A549 (cell line): ENCODE results near the gene LAMC3. TPM values are rescaled to one million over a fixed set of nuclear protein-coding genes. Genes with fewer than 3 reads are reported as not detected.

Experiments used
- ATAC-seq, 2 experiments: fragments of 200-7000 bp in 1 of 2; fragments of >200 bp in 1 of 2; cut with Nextera tagmentation in 1 of 2; cut with Tn5 transposase in 1 of 2; 3 replicates each; pipeline versions ENCODE4 v1.8.0 to v1.9.1; 2018 to 2020; ENCODE audit warnings: mild to moderate bottlenecking in 1 of 2, moderate library complexity in 1 of 2
- CTCF ChIA-PET: fragments of 300-600 bp; sonication (Branson Sonifier 250); formaldehyde crosslinking; extraction: SDS; loops from one replicate; lab custom pipeline; 2021; ENCODE audit warnings: antibody characterized with exemption, inconsistent platforms; lab: Yijun Ruan, JAX
- POLR2A ChIA-PET: fragments of 350-600 bp; formaldehyde crosslinking; extraction: SDS; loops from one replicate; lab custom pipeline; 2021; ENCODE audit warnings: antibody characterized with exemption, inconsistent platforms; lab: Yijun Ruan, JAX
- DNase-seq, 2 experiments: peaks; one replicate each; pipeline versions ENCODE4 v3.0.0 to v3.0.0-alpha.2; 2011 to 2016; ENCODE audit warnings: low read depth in 1 of 2, low spot score in 1 of 2
- FAIRE-seq: peaks from 2 replicates; lab custom pipeline; 2011; peaks lifted over from hg19 to GRCh38; lab: Jason Lieb, UNC
- H3K27ac ChIP-seq, 2 experiments: fragments of >200 bp; sonication (Bioruptor Twin); formaldehyde crosslinking; 3 replicates each; pipeline ENCODE4 v1.5.1; 2016 to 2017
- H3K4me1 ChIP-seq: fragments of >200 bp; sonication (Bioruptor Twin); formaldehyde crosslinking; 3 replicates; pipeline ENCODE4 v1.6.1; 2016
- H3K4me2 ChIP-seq: fragments of >200 bp; sonication (Bioruptor Twin); formaldehyde crosslinking; 3 replicates; pipeline ENCODE4 v1.6.1; 2016
- H3K4me3 ChIP-seq: fragments of >200 bp; sonication (Bioruptor Twin); formaldehyde crosslinking; 3 replicates; pipeline ENCODE4 v1.5.1; 2016
- H3K9me3 ChIP-seq: fragments of >200 bp; sonication (Bioruptor Twin); formaldehyde crosslinking; 3 replicates; pipeline ENCODE4 v1.6.1; 2016
- BHLHE40 ChIP-seq: IDR thresholded peaks from 2 replicates; pipeline ENCODE4 v1.6.1; 2012; ENCODE audit warnings: low read depth, low read length, inconsistent platforms
- CBX8 ChIP-seq: fragments of 200-600 bp; sonication (generic); IDR thresholded peaks from 2 replicates; pipeline ENCODE4 v1.6.1; 2016
- HOXA7 ChIP-seq: fragments of 250-450 bp; sonication (Bioruptor Pico); IDR thresholded peaks from 2 replicates; pipeline ENCODE4 v1.5.0; 2020; ENCODE audit warnings: mild to moderate bottlenecking, moderate library complexity
- JUN ChIP-seq, 2 experiments: fragments of >200 bp; sonication (Bioruptor Twin); formaldehyde crosslinking; IDR thresholded peaks; 2 replicates in 1 of 2; 3 replicates in 1 of 2; pipeline ENCODE4 v1.6.1; 2016 to 2017
- KDM5A ChIP-seq: fragments of 200-600 bp; sonication (generic); IDR thresholded peaks from 2 replicates; pipeline ENCODE4 v1.6.1; 2016; ENCODE audit warnings: antibody characterized with exemption, mild to moderate bottlenecking
- MAFK ChIP-seq: fragments of 450-650 bp; IDR thresholded peaks from 2 replicates; pipeline ENCODE4 v1.6.1; 2014; ENCODE audit not compliant: partially characterized antibody
- POLR2AphosphoS2 ChIP-seq: conservative IDR thresholded peaks from 2 replicates; pipeline ENCODE4 v1.6.1; 2012; ENCODE audit warnings: low read length, improper control_type of control experiment, inconsistent platforms
- RFX5 ChIP-seq: fragments of 450-650 bp; IDR thresholded peaks from 2 replicates; pipeline ENCODE4 v1.7.1; 2014; ENCODE audit warnings: antibody characterized with exemption, mild to moderate bottlenecking, moderate library complexity
- SMC3 ChIP-seq: fragments of >200 bp; sonication (Bioruptor Twin); formaldehyde crosslinking; IDR thresholded peaks from 3 replicates; pipeline ENCODE4 v1.6.1; 2018; ENCODE audit warnings: inconsistent platforms
- SREBF2 ChIP-seq: fragments of 450-650 bp; IDR thresholded peaks from 2 replicates; pipeline ENCODE4 v1.6.1; 2014; ENCODE audit warnings: mild to moderate bottlenecking, moderate library complexity
- TFCP2L1 ChIP-seq: fragments of 250-450 bp; sonication (Bioruptor Pico); IDR thresholded peaks from 2 replicates; pipeline ENCODE4 v1.5.0; 2021; ENCODE audit warnings: mild to moderate bottlenecking
- TP53 ChIP-seq: fragments of 250-450 bp; sonication (Bioruptor Pico); IDR thresholded peaks from 2 replicates; pipeline ENCODE4 v1.5.0; 2021; ENCODE audit warnings: mild to moderate bottlenecking, moderate library complexity
- ZNF302 ChIP-seq: fragments of 250-450 bp; sonication (Bioruptor Pico); IDR thresholded peaks from 2 replicates; pipeline ENCODE4 v1.9.0; 2021; ENCODE audit warnings: inconsistent platforms, mild to moderate bottlenecking, moderate library complexity
- WGBS: methylation state at CpG from one replicate; pipeline ENCODE4 v1.1.6; 2017; ENCODE audit errors: missing lambda C conversion rate; 5-methylcytosine and 5-hydroxymethylcytosine counted together
- polyA plus RNA-seq, 4 experiments: library from polyadenylated mRNA; depleted of rRNA in 3 of 4; stranded (reverse); fragments of >200 nt; fragmentation: RNase III in 1 of 4; extraction: RNeasy Plus Mini Kit Qiagen cat#74134 plus additional on column Dnase treatment in 1 of 4; gene quantifications; 2 replicates in 3 of 4; 3 replicates in 1 of 4; pipeline ENCODE4 v1.2.3, GENCODE V29; 2011 to 2017
- TF ChIP-seq, protein P1 (sequence below): fragments of 250-450 bp; sonication (Bioruptor Pico); IDR thresholded peaks from 2 replicates; pipeline ENCODE4 v1.5.0; 2020; ENCODE audit warnings: low read depth, mild to moderate bottlenecking, moderate library complexity
- TF ChIP-seq, protein P2 (sequence below): fragments of >200 bp; sonication (Bioruptor Twin); formaldehyde crosslinking; IDR thresholded peaks from 3 replicates; pipeline ENCODE4 v1.5.1; 2016
- TF ChIP-seq, protein P3 (sequence below): IDR thresholded peaks from 2 replicates; pipeline ENCODE4 v1.6.1; 2012
- TF ChIP-seq, protein P4 (sequence below): fragments of 200-600 bp; sonication (generic); IDR thresholded peaks from 2 replicates; pipeline ENCODE4 v1.6.1; 2016; ENCODE audit warnings: antibody characterized with exemption, mild to moderate bottlenecking, moderate library complexity

Gene LAMC3
- polyA plus RNA-seq, 2 of the 4 experiments (the other 2 are of a cell fraction) = 1.0 to 1.5 TPM

DNA sequence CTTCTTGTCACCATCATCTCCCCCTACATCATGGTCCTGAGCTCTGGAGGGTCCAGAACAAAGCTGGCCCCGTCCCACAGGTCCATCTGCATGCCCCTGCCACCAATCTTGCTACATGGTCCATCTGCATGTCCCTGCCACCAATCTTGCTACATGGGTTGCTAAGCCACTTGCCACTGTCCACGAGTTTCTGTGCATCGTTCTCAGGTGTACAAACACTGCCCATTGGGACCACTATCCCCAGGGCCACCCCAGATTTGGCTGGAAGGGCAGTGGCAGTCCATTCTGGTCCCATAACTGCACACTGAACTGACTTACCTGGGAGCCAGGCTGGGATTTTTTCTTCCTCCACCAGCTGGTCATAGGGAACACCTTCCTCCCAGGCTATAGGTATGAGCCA lies 8.0 kb upstream of the LAMC3 start:
- H3K4me1 ChIP-seq = peaks cover 8% of the 10 kb centered on the region; the same call in 2 of the 3 replicates
- no peak for DNase-seq
- FAIRE-seq = no peak
- no peak overlapping the region for H3K27ac ChIP-seq
- TF ChIP-seq TFCP2L1 (no peak), TP53 (CRISPR knock-in tag) (no peak), ZNF302 (CRISPR knock-in tag) (no peak), JUN (IDR thresholded peaks at IDR 0.05) (no peak), POLR2AphosphoS2 (no peak), BHLHE40 (no peak)
- TF ChIP-seq, protein P1, sequence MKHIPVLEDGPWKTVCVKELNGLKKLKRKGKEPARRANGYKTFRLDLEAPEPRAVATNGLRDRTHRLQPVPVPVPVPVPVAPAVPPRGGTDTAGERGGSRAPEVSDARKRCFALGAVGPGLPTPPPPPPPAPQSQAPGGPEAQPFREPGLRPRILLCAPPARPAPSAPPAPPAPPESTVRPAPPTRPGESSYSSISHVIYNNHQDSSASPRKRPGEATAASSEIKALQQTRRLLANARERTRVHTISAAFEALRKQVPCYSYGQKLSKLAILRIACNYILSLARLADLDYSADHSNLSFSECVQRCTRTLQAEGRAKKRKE (CRISPR knock-in tag) = no peak
- TF ChIP-seq, protein P2, sequence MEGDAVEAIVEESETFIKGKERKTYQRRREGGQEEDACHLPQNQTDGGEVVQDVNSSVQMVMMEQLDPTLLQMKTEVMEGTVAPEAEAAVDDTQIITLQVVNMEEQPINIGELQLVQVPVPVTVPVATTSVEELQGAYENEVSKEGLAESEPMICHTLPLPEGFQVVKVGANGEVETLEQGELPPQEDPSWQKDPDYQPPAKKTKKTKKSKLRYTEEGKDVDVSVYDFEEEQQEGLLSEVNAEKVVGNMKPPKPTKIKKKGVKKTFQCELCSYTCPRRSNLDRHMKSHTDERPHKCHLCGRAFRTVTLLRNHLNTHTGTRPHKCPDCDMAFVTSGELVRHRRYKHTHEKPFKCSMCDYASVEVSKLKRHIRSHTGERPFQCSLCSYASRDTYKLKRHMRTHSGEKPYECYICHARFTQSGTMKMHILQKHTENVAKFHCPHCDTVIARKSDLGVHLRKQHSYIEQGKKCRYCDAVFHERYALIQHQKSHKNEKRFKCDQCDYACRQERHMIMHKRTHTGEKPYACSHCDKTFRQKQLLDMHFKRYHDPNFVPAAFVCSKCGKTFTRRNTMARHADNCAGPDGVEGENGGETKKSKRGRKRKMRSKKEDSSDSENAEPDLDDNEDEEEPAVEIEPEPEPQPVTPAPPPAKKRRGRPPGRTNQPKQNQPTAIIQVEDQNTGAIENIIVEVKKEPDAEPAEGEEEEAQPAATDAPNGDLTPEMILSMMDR = no peak
- TF ChIP-seq, protein P3, sequence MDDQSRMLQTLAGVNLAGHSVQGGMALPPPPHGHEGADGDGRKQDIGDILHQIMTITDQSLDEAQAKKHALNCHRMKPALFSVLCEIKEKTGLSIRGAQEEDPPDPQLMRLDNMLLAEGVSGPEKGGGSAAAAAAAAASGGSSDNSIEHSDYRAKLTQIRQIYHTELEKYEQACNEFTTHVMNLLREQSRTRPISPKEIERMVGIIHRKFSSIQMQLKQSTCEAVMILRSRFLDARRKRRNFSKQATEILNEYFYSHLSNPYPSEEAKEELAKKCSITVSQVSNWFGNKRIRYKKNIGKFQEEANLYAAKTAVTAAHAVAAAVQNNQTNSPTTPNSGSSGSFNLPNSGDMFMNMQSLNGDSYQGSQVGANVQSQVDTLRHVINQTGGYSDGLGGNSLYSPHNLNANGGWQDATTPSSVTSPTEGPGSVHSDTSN = no peak
- TF ChIP-seq, all 56 proteins: peak for 0
- Histone ChIP-seq H3K9me3 (no peaks in the 10 kb centered on the region), H3K4me2 (no peak overlapping the region), H3K4me3 (no peak overlapping the region)
- ChIA-PET CTCF (interaction anchor here (0.6 to 19.3 kb wide), 10 partner anchors 15 to 300 kb away, joined by 3 to 286 read pairs (median 44); partner anchors contain the start of gene FIBCD1), POLR2A (no interaction called here)
- WGBS = 4% methylated on average over 2 of the region's 3 CpGs
- no peak for ATAC-seq

DNA sequence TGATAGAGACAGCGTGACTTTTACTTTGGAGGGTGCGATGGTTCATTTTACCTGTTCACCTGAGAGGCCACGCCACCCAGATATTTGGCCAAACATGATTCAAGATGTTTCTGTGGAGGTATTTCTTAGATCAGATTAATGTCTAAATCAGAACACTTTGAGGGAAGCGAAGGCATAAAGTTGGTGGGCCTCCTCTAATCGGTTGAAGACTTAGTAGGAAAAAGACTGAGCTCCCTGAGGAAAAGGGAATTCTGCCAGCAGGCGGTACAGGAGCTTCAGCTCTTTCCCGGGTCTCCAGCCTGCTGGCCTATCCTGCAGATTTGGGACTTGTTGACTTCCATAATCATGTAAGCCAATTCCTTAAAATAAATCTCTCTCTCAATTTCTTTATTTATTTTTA lies 7.0 kb upstream of the LAMC3 start:
- no peak for TF ChIP-seq MAFK
- TF ChIP-seq RFX5 = no peak
- TF ChIP-seq SREBF2 = no peak
- no peak for TF ChIP-seq KDM5A
- no peak for TF ChIP-seq SMC3
- TF ChIP-seq, protein P4, sequence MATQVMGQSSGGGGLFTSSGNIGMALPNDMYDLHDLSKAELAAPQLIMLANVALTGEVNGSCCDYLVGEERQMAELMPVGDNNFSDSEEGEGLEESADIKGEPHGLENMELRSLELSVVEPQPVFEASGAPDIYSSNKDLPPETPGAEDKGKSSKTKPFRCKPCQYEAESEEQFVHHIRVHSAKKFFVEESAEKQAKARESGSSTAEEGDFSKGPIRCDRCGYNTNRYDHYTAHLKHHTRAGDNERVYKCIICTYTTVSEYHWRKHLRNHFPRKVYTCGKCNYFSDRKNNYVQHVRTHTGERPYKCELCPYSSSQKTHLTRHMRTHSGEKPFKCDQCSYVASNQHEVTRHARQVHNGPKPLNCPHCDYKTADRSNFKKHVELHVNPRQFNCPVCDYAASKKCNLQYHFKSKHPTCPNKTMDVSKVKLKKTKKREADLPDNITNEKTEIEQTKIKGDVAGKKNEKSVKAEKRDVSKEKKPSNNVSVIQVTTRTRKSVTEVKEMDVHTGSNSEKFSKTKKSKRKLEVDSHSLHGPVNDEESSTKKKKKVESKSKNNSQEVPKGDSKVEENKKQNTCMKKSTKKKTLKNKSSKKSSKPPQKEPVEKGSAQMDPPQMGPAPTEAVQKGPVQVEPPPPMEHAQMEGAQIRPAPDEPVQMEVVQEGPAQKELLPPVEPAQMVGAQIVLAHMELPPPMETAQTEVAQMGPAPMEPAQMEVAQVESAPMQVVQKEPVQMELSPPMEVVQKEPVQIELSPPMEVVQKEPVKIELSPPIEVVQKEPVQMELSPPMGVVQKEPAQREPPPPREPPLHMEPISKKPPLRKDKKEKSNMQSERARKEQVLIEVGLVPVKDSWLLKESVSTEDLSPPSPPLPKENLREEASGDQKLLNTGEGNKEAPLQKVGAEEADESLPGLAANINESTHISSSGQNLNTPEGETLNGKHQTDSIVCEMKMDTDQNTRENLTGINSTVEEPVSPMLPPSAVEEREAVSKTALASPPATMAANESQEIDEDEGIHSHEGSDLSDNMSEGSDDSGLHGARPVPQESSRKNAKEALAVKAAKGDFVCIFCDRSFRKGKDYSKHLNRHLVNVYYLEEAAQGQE = no peak
- ChIA-PET CTCF (interaction anchor here (1.2 to 19.3 kb wide), 7 partner anchors 9 to 301 kb away, joined by 3 to 286 read pairs (median 39); partner anchors contain the start of gene FIBCD1), POLR2A (no interaction called here)
- ATAC-seq (no peak), FAIRE-seq (no peak), DNase-seq (no peak)
- H3K4me1 ChIP-seq = 0 out of 3 replicates have a peak, but pooled peaks cover 7% of the 10 kb centered on the region
- 77% methylated on average over 7 of the region's 7 CpGs for WGBS
- no peak overlapping the region for H3K4me3 ChIP-seq
- H3K27ac ChIP-seq = no peak overlapping the region
- H3K4me2 ChIP-seq = no peak overlapping the region
- H3K9me3 ChIP-seq = no peaks in the 10 kb centered on the region

DNA sequence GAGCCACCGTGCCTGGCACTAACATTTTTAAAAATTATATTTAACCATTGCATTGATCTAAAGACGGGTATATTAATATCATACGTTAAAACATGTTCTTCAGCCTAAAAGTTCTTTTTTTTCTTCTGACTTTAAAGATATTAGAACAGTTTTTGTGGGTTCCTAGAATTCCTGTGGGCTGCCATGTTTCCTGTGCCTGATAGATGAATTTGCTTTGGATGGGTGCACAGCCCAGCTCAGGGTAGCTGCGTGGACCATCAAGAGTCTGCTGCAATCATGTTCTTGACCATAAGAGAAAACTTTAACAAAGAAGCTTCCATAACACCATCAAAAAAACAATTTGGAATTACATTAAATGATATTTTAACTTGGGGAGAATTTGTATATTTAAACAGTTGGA lies 2.4 kb upstream of the LAMC3 start:
- peaks cover 4% of the 10 kb centered on the region; the same call in 1 of the 3 replicates for H3K4me1 ChIP-seq
- TF ChIP-seq POLR2AphosphoS2 (no peak), CBX8 (no peak), HOXA7 (CRISPR knock-in tag) (no peak)
- ChIA-PET CTCF (interaction anchor here (0.8 to 19.3 kb wide), 7 partner anchors 9 to 329 kb away, joined by 3 to 286 read pairs (median 6); no protein-coding TSS in a partner anchor), POLR2A (no interaction called here)
- DNase-seq (no peak), ATAC-seq (no peak), FAIRE-seq (no peak)
- no peak overlapping the region for H3K27ac ChIP-seq
- H3K4me3 ChIP-seq = no peak overlapping the region
- WGBS = 83% methylated on average over 4 of the region's 4 CpGs
- H3K4me2 ChIP-seq = no peak overlapping the region
- H3K9me3 ChIP-seq = no peaks in the 10 kb centered on the region
